HG03039 (cell line): Measurements from ENCODE around the gene DNASE1L3.

Experiments
- ATAC-seq: cut with Tn5 transposase; IDR thresholded peaks from one replicate; pipeline ENCODE4 v1.9.1; 2021; ENCODE audit warnings: mild to moderate bottlenecking, moderate library complexity; ENCODE audit not compliant: unreplicated experiment

The DNASE1L3 gene

DNA sequence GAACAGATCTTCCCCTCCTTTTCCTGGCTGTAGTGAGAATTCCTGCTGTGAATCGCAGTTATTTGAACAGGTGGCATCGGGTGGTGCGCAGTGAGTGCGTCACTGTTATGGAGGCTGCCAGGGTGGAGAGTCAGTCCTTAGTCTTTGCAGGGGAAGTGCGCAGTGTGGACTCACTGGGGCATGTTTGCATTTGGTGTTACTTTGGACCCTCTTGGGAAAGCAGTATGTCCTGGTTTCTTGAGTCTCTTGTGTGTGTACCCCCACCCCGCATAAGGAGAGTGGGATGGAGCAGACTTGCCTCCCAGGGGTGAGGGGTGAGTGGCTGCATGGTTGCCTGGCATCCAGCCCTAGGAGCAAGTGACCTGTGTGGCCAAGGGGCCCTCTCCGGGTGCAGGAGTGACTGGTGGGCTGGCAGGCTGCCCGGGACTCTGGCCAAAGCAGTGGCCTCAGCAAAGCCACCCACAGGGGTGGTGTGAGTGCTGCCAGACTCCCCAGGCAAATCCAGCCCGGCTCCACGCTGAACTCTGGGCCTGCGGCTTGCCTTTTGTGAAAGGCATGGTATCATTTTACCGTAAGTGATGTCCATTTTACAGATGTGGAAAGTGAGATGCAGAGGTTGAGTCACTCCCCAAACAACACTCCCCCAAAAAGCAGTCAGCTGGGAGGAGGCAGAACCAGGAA, 46.4 kb downstream of the DNASE1L3 start:
- no peak for ATAC-seq

DNA sequence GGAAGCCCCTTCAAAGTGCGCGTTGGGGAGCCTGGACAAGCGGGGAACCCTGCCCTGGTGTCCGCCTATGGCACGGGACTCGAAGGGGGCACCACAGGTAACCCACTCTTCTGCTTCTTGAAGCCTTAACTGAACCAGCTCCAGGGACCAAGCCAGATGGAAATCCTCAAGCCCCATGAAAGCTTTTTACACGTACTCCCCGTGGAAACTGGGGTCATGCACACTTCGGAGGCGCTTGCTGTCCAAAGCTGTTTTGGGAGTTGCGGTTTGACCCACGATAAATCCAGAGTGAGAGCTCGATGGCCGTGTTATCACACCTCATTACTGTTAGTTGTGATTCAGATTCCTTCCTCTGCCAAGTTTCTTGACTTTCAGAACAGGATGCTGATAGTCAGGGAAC, 47.5 kb downstream of the DNASE1L3 start:
- no peak for ATAC-seq

DNA sequence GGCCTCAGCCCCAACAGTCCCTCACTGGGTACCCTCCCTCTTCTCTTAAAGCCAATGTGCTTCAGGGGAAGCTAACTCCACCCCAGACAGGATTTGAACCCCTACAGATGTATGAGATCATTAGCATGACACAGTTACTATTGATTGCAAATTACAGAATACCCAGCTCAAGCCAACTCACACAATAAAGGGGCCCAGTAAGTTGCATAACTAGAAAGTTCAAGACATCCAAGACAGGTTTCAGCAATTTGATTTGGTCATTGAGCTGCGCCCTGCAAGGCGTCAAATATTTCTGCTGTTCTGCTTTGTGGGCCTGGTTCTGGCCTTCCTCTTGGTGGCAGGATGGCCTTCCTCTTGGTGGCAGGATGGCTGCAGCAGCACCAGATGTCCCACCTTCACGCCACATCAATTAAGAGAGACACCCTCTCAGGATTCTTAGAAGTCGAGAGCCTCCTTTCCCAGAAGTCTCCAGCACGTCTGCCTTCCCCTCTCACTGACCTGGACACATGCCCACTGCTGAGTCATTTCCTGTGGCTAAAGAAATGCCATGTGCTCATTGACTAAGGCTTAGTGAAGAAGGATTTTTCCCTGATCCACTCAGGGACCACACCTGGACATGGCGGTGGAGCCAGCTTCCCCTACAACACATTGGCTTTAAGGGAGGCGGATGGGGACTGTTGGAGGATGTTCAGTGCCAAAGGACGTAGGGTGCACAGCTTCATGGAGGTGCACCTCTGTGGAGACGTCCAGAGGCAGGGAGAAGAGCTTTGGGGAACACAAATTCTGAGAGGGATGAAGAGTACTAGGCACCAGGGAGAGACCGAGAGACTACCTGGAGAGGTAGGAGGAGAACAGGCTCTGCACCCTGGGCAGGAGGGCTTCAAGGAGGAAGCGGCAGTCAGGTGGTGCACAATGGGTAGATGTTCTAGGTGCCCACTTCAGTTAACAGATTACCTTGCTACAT, 49.1 kb downstream of the DNASE1L3 start:
- no peak for ATAC-seq

DNA sequence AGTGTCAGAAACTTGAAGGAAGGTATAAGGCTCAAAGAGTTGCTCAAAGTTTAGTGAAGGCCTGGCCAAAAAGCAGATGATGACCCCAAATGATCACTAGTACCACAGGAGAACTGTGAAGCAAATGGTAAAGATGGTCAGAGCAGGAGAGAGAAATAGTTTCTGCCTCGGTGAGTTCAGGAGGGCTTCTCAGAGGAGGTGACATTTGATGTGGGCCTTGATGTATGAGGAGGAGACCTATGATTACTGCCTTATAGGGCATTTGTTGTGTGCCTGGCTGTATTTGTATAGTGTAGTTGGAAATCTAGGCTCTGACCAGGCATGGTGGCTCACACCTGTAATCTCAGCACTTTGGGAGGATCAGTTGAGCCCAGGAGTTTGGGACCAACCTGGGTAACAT, 50.4 kb downstream of the DNASE1L3 start:
- ATAC-seq = no peak

DNA sequence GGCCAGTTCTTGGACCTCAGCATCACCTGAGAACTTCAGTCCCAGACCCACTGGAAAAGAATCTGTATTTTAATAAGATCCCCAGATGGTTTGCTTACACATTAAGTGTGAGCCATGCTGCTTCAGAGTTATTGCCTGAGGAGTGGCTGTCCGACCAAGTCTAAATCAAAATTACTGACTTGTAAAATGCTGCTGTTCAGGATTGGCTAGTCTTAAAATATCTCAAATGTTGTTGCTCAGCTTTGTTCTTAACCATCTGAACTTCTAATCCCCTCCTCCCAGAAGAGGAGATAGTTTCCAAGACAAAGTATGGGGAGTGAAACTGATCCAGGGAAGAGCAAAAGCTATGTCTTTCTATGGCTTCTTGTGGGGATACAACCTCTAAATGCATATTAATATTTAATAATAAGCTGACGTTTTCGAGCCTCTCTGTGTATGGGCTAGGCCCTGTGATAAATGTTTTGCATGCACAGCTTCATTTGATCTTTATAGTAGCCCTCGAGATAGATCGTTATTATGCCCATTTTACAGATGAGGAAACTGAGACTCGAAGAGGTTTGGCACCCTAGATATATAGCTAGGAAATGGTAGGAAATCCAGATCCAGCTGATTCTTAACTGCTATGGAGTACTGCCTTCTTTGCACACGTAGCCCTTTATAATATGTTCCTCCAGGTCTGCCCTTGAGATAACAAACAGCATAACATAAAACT, 52.2 kb downstream of the DNASE1L3 start:
- no peak for ATAC-seq

DNA sequence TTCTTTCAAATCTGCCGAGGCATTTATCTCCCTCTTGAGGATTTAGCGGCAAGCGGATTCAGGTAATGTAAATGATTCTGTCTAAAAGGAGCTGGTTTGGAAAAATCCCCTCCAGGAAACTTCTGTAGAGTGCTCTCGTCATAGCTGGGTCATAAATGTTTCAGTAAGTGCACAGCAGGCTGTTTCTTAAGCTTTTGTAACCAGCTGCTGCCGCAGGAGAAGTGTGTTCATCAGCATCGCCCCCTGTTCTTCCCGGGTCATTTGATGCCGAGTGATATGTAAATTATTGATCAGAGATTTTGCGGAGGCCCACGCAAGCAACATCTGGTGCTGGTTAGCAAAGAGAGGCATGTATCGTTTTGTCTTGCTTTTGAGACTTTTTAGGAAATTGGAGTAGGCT, 53.1 kb downstream of the DNASE1L3 start:
- ATAC-seq = no peak

DNA sequence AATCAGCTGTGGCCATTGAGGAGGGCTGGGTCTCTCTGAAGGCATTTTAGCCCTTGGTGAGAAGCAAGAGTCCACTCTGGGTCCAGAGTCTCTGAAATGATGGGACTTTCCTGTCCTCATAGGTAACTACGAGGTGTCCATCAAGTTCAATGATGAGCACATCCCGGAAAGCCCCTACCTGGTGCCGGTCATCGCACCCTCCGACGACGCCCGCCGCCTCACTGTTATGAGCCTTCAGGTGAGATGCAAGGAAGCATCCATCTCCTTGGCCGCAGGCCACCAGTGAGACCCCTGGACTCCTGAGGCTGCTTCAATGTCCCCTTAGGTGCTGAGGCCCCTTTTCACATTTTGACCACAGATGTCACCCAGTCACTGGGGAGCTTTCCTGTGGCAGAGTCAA, 54.9 kb downstream of the DNASE1L3 start:
- no peak for ATAC-seq

DNA sequence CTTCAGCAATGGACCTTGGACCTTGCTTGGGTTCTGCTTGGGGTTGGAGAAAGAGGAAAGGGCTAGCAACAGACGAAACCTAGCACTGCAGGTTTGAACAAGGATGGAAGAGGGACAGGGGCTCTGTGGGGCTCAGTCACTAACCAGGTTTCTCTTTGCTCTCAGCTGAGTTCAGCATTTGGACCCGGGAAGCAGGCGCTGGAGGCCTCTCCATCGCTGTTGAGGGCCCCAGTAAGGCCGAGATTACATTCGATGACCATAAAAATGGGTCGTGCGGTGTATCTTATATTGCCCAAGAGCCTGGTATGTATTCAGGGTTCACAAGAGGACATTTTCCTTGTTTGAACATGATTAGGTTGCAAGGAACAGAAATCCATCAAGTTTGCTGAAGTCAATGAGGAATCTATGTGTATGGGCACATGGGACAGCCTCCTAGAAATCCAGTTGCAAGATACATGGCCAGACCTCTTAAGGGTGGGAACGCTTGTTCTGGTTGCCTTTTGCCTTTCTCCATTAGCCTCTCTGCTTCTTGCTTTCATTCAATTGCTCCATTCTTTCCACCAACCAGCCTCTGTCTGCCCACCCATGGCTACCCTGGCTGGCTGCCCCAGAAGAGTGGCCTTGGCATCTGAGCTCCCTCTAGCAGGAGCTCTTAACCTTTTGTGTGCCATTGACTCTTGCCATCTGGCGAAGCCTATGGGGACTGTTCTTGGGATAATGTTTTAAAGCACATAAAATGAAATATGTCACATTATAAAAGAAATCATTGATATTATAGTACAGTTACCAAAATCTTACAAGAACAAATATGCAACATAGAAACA, 55.9 kb downstream of the DNASE1L3 start:
- no peak for ATAC-seq

DNA sequence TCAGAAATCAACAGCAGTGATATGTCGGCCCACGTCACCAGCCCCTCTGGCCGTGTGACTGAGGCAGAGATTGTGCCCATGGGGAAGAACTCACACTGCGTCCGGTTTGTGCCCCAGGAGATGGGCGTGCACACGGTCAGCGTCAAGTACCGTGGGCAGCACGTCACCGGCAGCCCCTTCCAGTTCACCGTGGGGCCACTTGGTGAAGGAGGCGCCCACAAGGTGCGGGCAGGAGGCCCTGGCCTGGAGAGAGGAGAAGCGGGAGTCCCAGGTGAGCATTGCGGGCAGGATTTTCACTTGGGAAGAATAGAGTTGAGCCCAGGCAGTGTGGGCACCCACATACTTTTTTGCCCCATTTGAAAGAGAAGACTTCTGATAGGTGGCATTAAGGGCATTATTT, 57.4 kb downstream of the DNASE1L3 start:
- ATAC-seq = no peak

DNA sequence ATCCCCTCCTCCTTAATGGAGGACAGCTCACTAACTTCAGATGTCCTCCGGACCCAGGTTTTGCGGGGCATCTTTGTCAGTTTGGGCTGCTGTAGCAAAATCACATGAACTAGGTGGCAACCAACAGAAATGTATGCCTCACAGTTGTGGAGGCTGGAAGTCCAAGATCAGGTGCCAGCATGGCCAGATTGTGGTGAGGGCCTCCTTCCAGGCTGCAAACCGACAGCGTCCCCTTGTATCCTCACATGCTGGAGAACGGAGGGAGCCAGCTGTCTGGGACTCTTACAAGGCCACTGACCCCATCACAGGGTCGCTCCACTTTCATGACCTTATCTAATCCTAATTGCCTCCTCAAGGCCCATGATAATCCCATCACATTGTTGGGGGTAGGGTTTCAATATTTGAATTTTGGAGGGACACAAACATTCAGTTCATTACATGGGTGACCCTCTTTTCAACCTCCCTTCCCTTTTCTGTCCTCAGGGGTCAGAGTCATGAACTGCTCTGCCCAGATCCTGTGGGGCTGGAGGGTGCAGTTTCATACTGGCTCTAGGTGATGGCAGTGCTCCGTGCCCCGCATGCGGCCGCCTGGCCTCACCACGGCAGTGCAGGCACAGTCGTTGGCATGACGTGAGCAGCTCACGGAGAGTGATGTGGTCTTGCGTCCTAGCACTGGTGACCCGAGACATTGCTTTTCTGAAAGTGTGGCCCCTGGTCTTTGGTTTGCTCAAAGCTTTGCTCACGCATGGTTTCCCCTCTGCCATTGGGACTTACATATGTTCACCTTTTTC, 58.4 kb downstream of the DNASE1L3 start:
- ATAC-seq = no peak

DNA sequence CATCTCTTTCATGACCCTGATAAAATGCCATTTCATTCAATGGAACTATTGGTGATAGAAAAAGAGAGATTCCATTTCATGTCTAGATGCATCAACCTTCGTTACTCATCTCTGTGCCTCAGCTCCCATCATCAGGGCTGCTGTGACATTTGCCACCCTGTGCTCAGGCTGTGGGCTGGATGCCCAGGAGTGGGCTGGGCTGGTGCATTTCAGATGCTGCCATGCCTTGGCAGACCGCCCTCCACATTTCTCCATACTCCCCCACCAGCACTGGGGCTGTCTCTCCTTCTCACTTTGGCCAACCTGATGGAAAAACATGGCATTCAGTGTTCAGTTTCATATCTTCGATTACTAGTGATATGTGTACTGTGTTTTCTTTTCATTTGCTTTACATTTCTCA, 59.1 kb downstream of the DNASE1L3 start:
- no peak for ATAC-seq

DNA sequence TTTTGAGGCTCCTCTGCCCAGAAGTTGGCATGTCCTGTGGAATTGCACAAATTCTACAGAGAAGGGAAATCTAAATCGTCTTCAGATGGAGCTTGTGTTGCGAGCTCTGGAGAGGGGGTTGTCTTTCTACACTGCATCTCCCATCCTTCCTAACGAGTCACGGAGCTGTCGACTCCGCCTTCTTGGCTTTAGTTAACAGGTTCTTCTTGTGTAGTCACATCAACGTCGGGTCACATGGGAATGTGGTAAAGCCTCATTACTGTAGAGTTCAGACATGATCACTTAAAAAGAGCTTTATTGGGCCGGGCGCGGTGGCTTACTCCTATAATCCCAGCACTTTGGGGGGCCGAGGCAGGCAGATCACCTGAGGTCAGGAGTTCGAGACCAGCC, 60.0 kb downstream of the DNASE1L3 start:
- ATAC-seq = no peak

DNA sequence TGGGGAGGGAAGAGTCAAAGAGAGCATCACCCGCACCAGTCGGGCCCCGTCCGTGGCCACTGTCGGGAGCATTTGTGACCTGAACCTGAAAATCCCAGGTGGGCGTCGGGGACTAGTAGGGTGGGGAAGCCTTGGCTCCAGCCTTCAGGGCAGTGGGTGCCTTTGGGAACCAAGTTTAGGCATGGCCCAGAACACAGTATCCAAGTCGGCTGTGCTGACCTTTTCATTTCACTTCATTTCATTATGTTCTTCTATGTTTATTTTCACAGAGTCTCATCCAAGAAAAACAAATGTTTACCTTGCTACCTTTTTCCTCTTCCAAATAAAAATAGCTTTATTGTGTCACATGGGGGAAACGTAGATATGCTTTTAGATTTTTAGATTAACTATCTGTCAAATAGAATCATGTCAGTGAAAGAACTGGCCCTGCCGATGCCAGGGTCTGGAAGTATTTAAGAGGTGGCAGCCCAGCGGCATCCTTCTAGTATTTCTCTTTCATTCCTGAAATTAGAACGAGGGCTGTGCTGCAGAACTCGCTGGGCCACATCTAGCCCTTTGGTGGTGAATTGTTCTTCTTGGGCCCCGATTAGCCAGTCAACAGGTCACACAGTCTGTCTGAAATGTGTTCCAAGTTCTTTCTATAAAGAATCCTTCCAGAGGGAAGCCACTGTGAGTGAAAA, 60.5 kb downstream of the DNASE1L3 start:
- ATAC-seq = no peak

DNA sequence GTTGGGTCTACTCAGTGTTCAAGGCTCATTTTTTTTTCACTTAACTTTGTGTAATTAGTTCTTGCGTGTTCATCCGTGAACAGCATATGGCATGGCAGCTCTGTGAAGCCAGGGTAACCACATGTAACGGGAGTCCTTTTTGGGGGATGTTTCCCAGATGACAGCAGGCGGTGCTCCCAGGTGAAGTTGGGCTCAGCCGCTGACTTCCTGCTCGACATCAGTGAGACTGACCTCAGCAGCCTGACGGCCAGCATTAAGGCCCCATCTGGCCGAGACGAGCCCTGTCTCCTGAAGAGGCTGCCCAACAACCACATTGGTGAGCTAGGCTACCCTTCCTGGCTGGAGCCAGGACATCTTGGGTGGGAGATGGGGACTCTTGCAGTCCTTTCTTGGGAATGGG, 62.7 kb downstream of the DNASE1L3 start:
- no peak for ATAC-seq

DNA sequence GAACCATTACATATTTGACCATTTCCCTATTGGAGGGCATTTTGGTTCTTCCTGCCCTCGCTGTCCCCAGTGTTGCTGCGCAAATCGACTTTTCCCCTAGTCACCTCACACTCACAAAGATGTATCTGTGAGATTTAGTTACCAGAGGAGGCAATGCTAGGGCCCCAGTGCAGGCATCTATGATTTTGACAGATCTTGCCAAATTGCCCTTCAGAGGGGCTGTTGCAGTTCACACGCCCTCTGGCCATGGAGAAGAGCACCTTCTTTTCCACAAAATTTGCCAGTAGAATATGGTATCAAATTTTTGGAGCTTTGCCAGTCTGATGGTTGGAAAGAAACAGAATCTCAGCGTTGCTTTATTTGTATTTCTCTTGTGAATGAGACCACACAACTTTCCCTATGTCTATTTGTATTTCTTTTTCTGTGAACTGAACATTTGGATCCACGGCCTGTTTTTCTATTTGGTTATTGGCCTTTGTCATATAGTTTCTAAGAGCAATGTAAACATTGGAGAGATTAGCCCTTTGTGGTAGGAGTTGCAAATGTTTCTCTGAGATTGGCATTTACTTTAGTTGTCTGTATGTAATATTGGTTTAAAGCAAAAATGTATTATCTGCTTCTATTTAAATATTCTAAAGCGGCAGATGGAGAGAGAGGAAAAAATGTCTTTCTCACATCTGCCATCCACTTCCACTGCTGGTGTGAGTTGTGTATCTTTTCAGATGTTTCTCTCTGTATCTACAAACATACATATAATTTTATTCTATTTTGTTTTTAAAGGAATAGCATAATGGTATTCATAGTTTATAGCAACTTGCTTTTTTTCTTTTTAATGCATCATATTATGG, 66.1 kb downstream of the DNASE1L3 start:
- ATAC-seq = no peak

DNA sequence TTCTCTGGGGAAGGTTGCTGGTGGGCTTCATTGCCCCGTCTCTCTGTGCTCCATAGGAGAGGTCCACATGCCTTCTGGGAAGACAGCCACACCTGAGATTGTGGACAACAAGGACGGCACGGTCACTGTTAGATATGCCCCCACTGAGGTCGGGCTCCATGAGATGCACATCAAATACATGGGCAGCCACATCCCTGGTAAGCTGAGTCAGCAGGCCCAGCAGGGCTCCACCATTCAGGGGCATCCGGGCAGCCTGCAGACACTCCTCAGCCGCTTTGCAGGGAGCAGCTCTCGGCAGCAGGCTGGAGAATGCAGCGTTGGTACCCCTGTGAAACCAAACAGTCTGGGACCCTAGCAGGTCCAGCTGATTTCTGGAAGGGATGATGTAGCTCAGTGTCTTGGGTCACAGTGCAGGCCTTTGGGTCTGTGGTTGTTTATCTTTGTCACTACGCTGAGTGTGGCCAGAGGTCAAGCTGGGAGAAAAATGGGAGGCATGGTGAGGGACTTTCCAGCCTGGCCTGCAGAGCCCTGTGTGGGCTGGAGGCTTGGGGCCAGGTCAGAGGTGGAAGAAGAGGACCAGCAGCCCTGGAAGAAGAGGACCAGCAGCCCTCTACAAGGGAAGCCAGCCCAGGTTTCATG, 67.2 kb downstream of the DNASE1L3 start:
- ATAC-seq = no peak
